Stimulated activated CD4-positive, alpha-beta T cell treated with anti-CD3 and anti-CD28 coated beads, Interleukin-1b, Interleukin-23, amount 100 ng/mL, for 48 hours (primary cell): ENCODE data around the gene GABBR2.
"Not testable (repeated sequence)": the region's sequence is repeated elsewhere in the genome, so short reads cannot be mapped to it uniquely, and the experiment has no call there.

Experiments
- DNase-seq: peaks from one replicate; pipeline ENCODE4 v3.0.0-alpha.2; 2020

The GABBR2 gene

GRCh38 chr9:98684816-98685215, 23.9 kb downstream of the GABBR2 start:
- DNase-seq: not testable (repeated sequence)

- DNase-seq: no peak
Observed at GRCh38 chr9:98678244-98678842, 30.4 kb downstream of the GABBR2 start.

GRCh38 chr9:98673681-98674080, 35.1 kb downstream of the GABBR2 start:
- DNase-seq: no peak

GRCh38 chr9:98667005-98667640, 41.6 kb downstream of the GABBR2 start:
- DNase-seq: no peak

GRCh38 chr9:98665501-98665900, 43.2 kb downstream of the GABBR2 start:
- no peak for DNase-seq

- no peak for DNase-seq
Observed at GRCh38 chr9:98660541-98660940, 48.2 kb downstream of the GABBR2 start.

- no peak for DNase-seq
Observed at GRCh38 chr9:98658951-98659351, 49.8 kb downstream of the GABBR2 start.

GRCh38 chr9:98657897-98658296, 50.8 kb downstream of the GABBR2 start:
- DNase-seq: no peak

GRCh38 chr9:98656511-98656910, 52.2 kb downstream of the GABBR2 start:
- no peak for DNase-seq

GRCh38 chr9:98655428-98655827, 53.3 kb downstream of the GABBR2 start:
- not testable (repeated sequence) for DNase-seq

- no peak for DNase-seq
Observed at GRCh38 chr9:98654247-98654646, 54.5 kb downstream of the GABBR2 start.

GRCh38 chr9:98652741-98653140, 56.0 kb downstream of the GABBR2 start:
- no peak for DNase-seq

GRCh38 chr9:98652302-98652701, 56.4 kb downstream of the GABBR2 start:
- DNase-seq: no peak

GRCh38 chr9:98647236-98647635, 61.5 kb downstream of the GABBR2 start:
- no peak for DNase-seq

- no peak for DNase-seq
Observed at GRCh38 chr9:98644011-98644410, 64.7 kb downstream of the GABBR2 start.

GRCh38 chr9:98642661-98643312, 65.9 kb downstream of the GABBR2 start:
- no peak for DNase-seq

- DNase-seq: no peak
Observed at GRCh38 chr9:98641695-98642094, 67.0 kb downstream of the GABBR2 start.

GRCh38 chr9:98640394-98640793, 68.3 kb downstream of the GABBR2 start:
- DNase-seq: no peak

- DNase-seq: no peak
Observed at GRCh38 chr9:98639133-98639532, 69.6 kb downstream of the GABBR2 start.

GRCh38 chr9:98637381-98637780, 71.4 kb downstream of the GABBR2 start:
- DNase-seq: no peak

- DNase-seq: no peak
Observed at GRCh38 chr9:98635374-98635773, 73.4 kb downstream of the GABBR2 start.

- no peak for DNase-seq
Observed at GRCh38 chr9:98634685-98635336, 73.9 kb downstream of the GABBR2 start.

GRCh38 chr9:98632839-98633238, 75.9 kb downstream of the GABBR2 start:
- no peak for DNase-seq

- no peak for DNase-seq
Observed at GRCh38 chr9:98627296-98627695, 81.4 kb downstream of the GABBR2 start.
